GM18498 (cell line): ENCODE data around the gene SSTR1.

ENCODE experiments used
- ATAC-seq: cut with Tn5 transposase; IDR thresholded peaks from one replicate; pipeline ENCODE4 v1.9.1; 2021; ENCODE audit warnings: mild to moderate bottlenecking, moderate library complexity; ENCODE audit not compliant: unreplicated experiment

The SSTR1 gene

GRCh38 chr14:38202444-38203191 lies 5.1 kb upstream of the SSTR1 start:
- ATAC-seq = no peak

GRCh38 chr14:38203929-38204718 lies 3.6 kb upstream of the SSTR1 start:
- no peak for ATAC-seq

- ATAC-seq = no peak
Measured at GRCh38 chr14:38204719-38205115, 3.0 kb upstream of the SSTR1 start.

DNA sequence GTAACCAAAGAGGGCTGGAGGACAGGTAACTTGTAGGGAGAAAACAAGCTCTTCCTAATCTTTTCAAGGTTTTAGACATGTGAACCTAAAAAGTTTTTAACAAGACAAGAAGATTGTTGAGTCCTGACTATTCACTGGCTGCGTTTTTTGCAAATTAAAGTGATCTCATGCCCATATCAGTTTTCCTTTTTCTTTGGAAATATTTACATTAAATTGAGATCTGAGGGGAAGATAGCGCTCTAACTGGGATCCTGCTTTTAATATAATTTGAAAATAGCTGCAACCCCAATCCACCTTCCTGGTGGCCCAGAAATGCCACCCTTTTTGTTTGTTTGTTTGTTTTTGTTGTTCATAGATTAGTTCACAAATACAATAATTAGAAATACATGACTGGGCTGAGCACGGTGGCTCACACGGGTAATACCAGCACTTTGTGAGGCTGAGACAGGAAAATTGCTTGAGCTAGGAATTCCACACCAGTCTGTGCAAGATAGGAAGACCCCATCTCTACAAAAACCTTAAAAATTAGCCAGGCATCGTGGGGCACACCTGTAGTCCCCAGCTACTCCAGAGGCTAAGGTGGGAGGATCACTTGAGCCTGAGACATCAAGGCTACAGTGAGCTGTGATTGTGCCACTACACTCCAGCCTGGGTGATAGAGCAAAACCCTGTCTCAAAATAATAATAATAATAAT lies 2.4 kb upstream of the SSTR1 start:
- no peak for ATAC-seq

DNA sequence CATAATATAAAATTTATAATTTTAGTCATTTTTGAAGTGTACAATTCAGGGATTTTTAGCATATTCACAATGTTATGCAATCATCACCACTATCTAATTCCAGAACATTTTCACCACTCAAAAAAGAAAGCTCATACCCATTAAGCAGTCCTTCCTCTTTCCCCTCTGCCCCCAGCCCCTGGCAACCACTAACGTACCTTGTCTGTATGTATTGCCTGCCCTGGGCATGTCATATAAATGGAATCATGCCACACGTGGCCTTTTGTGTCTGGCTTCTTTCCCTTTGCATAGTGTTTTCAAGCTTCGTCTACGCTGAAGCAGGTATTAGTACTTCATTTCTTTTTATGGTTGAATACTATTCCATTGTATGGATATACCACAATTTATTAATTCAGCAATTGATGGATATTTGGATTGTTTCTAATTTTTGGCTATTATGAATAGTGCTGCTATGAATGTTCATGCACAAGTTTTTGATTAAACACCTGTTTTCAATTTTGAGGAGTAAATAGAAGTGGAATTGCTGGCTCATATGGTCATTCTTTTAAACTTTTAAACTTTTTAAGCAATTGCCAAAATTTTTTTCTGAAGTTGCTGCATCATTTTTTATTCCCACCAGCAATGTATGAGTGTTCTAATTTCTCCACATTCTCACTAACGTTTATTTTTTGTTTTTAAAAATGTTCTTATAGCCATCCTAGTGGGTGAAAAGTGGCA lies 1.6 kb upstream of the SSTR1 start:
- no peak for ATAC-seq

- no peak for ATAC-seq
Measured at GRCh38 chr14:38206689-38207376, 871 bp upstream of the SSTR1 start.

GRCh38 chr14:38207377-38207735 lies 348 bp upstream of the SSTR1 start:
- no peak for ATAC-seq

DNA sequence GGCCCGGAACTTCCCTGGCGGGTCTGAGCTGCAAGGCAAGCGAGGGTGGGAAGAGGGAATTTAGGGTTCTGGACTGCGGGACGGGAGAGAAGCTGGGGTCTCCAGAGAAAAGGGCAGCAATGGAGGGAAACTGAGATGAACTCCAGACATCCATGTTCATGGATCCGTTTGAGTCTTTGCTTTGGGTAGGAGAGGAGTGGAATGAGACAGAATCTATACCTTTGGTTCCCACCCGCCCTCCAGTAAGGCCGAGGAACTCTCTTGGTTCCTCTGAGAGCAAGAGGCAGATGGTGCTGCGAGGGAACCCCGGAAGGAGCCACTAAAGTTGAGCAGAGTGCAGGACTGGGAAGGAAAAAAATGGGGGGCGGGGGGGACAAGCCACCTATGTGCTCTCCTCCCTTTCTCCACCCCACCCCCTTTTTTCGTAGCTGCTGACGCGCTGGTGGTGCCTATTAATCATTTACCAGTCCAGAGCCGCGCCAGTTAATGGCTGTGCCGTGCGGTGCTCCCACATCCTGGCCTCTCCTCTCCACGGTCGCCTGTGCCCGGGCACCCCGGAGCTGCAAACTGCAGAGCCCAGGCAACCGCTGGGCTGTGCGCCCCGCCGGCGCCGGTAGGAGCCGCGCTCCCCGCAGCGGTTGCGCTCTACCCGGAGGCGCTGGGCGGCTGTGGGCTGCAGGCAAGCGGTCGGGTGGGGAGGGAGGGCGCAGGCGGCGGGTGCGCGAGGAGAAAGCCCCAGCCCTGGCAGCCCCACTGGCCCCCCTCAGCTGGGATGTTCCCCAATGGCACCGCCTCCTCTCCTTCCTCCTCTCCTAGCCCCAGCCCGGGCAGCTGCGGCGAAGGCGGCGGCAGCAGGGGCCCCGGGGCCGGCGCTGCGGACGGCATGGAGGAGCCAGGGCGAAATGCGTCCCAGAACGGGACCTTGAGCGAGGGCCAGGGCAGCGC lies 1.2 kb downstream of the SSTR1 start:
- ATAC-seq = no peak

- ATAC-seq = no peak
Measured at GRCh38 chr14:38209572-38210557, 2.2 kb downstream of the SSTR1 start.

GRCh38 chr14:38210587-38211216 lies 3.0 kb downstream of the SSTR1 start:
- no peak for ATAC-seq

DNA sequence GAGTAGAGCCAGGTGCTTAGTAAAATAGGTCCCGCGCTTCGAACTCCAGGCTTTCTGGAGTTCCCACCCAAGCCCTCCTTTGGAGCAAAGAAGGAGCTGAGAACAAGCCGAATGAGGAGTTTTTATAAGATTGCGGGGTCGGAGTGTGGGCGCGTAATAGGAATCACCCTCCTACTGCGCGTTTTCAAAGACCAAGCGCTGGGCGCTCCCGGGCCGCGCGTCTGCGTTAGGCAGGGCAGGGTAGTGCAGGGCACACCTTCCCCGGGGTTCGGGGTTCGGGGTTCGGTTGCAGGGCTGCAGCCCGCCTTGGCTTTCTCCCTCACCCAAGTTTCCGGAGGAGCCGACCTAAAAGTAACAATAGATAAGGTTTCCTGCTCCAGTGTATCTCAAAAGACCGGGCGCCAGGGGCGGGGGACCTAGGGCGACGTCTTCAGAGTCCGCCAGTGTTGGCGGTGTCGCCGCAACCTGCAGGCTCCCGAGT lies 3.6 kb downstream of the SSTR1 start:
- ATAC-seq = no peak

- no peak for ATAC-seq
Measured at GRCh38 chr14:38212111-38212510, 4.4 kb downstream of the SSTR1 start.

- ATAC-seq = no peak
Measured at GRCh38 chr14:38213001-38213400, 5.3 kb downstream of the SSTR1 start.

- no peak for ATAC-seq
Measured at GRCh38 chr14:38217553-38217952, 9.8 kb downstream of the SSTR1 start.

DNA sequence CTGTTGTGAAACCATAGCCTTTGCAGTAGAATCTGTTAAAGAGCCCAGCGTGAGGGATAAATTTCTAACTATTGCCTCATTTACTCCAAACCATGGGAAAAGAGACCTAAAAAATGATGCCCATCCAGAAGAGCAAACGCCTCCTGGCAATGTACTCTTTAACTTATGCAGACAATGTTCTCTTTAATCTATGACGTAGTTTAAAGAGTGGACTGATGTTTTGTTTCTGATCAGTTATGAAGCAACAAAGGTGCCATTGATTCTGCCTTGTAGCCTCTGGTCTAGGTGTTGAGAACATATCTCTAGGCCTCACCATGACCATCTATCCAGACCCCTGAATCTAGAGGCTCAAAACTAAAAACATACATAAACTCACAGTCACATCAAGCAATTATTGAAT lies 13.4 kb downstream of the SSTR1 start:
- no peak for ATAC-seq

DNA sequence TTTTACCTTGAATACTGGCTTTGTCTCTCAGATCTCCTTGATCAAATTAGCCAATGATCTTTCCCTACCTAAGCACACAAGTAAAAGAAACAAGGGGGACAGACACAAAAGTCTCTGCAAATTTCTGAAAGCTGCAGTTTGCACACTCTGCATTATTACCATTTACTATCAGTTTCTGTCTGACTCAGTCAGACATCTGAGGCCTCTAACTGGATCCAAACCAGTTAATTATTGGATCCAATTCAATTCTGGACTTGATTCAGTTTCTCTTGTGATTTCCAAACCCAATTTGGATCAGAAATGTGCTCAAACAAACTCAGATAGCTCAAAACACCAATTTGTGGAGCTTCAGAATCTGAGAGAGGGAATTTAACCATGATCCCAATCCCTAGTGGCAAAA lies 16.6 kb downstream of the SSTR1 start:
- no peak for ATAC-seq

DNA sequence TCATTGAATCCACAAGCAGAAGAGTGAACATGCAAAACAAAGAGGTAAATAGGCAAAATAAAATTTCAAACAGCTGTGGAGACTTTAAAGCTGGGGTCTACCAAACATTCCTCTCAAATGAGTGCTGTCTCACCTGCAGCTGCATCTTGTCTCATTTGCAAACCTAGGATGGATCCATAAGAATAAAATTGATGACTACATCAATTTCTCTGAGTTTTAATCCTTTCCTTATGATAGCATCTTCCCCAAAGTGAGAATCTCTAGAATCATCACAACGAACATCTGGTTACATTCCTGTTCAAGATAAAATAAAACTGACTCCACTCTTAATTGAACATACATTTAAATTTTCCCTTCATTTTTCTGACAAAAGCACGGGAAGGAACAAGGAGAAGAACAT lies 18.2 kb downstream of the SSTR1 start:
- ATAC-seq = no peak

DNA sequence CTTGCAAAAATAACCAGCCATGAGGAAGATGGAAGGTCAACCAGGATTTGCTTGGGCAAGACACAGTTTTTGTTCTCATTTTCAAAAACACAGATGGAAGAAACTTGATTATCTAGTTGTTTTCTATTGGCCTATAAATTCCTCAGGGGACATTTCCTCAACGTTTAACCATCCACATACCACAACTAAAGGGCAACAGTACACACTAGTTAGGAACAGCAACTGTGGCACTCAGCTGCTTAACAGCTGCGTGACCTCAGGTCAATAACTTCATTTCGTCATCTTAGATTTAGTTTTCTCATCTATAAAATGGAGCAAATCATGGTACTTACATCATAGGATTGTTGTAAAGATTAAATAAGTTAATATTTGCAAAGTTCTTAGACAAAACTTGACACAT lies 18.7 kb downstream of the SSTR1 start:
- ATAC-seq = no peak
